Caki2 (cell line): ENCODE data around the gene RRAGC. TPM values are rescaled to one million over a fixed set of nuclear protein-coding genes. Genes with fewer than 3 reads are reported as not detected.

Source experiments
- DNase-seq: peaks from one replicate; pipeline ENCODE4 v3.0.0-alpha.2; 2015; ENCODE audit warnings: low read depth
- in situ Hi-C: cut with HindIII; loops from 2 replicates; pipeline ENCODE4 v1.10.0; 2016; ENCODE audit warnings: low sequenced_read_pairs, low pct_unique_long_range_greater_than_20kb, mixed read lengths
- total RNA-seq: library from RNA; depleted of rRNA; stranded (reverse); fragments of >200 nt; shearing (Covaris generic); gene quantifications from 2 replicates; pipeline ENCODE4 v1.2.3, GENCODE V29; 2014; ENCODE audit warnings: low replicate concordance; rRNA removed

The RRAGC gene
- total RNA-seq, 1 experiment from 2014 or later, result 24.2 TPM

DNA sequence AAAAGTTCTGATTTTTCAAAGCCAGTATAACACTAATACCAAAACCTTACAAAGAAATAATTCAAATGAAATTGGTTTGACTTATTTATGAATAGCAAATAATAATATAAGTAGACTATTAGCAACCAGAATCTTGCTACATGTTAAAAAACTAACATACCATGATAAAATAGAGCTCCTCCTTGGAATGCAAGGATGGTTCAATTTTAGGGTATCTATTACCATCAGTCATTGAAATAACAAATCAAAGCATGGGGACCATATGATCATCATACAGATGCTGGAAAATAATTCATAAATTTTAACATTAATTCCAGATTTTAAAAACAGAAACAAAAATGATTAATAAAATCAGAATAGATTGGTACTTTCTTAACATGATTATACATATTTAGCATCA, 66.3 kb downstream of the RRAGC start:
- in situ Hi-C loops, result no loop called here

DNA sequence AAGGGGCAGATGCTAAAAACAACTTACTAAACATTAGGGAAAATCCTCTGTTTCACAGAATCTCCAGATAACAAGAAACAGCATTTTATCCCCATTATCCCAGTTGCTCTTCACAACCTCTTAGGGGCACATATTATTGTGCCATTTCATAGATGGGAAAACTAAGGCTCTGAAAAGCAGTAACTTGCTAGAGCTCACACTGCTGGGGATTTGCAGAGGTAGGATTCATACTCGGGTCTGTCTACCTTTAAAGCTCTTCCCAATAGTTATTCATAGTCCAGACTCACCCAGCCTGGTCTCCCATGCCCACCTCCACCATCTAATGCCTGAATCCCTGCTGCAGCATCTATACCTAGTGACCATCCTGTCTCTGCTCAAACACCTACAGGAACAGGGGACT, 67.7 kb downstream of the RRAGC start:
- no peak for DNase-seq
- in situ Hi-C loops, result no loop called here

More for the DNA sequence above, 66.3 kb downstream of the RRAGC start:
- no peak for DNase-seq

DNA sequence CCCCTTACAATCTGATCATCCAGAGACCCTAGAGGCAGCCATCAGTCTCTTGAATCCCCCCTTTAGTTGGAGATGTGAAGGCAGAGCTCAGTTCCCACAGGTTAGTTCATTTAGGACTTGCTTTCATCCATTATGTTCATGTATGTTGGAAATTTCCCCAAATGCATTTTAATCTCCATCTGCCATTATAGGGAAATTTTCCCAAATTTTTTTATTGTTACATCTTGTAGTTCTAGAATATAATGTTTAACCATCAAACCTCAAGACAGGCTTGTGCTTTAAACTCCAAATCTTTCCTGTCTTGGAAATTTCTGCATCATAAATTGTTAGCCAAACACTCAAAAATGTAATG, 68.4 kb downstream of the RRAGC start:
- DNase-seq, result no peak
- in situ Hi-C loops, result no loop called here

DNA sequence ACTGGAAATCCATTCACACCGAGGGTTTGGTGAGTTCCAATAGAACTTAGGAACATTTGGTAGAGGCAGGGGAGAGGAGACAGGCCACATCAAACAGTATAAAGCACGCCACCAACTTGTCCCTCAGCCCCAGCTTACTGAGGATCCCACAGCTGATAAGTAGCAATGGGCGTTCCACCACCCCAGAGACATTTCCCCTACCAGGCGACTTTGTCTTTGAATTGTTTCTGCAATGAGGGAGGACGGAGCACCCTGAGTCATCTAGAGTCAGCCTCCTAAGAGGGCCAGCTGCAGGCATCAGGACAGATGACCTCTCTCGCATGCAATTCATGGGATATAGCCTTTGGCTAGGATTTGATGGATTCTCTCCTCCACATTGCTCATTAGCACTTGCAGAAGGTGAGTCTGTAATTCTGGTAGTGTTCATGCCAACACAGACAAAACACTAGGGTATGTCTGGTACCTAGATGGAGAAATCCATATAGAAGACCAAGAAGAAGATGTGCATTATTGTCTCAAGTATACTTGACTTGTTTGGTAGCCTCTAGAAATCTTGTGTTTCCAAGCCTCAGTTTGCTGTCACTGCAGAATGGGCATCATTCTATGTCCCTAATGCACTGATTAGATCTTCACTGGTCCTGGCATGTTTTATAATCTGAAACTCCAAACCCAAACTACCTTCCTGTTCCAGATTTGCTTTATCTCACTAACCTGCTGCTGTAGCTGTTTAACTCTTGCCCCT, 69.0 kb downstream of the RRAGC start:
- in situ Hi-C loops, result no loop called here
- DNase-seq, result no peak

- DNase-seq, result no peak
- in situ Hi-C loops, result no loop called here
Measured at GRCh38 chr1:38789498-38790169, 69.9 kb downstream of the RRAGC start.

DNA sequence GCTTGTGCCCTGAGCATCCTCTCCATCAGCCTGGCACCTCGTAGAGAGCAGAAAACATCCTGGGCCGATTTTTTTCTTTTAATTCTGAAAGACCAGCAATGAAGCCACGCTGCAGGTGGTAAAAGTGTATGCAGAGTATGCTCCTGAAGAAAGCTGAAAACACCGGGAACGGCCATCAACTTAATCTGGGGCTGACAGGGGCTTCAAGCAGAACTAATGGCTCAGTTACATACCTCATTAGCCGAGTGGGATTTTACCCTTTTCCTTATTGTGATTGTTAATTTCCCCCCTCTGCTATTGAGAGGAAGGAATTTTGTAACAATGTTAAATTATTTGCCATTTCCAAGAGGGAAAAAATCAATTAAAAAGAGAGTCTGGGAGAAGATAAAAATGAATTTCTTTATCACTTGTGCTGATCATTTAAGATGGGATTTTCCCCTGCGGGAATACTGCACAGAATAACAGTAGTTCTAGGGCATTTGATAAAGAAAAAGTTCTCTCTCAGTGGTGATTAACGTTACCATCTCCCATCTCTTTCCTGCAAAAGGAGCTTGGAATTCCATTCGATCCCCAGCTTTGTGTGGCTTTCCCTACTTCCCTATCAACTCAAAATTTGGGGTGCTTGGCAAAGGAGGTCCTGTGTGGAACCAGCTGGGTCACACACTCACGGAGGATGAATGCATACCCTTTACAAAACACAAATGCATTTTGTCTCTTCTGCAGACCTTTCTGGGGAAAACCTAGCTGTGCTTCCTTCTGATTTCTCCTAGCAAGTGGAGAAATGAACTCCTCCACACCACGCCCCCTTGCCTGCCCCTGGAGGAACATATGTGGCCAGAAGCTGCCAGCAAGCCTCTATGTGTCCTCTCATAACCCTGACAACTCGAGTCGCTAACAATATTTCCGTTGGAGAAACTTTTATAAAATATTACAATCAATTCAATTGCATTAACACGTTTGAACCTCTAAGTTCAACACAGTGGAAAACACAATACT, 70.9 kb downstream of the RRAGC start:
- in situ Hi-C loops, result no loop called here
- DNase-seq, result no peak

Other genes with a start within 250 kb of the RRAGC start
- gene MYCBP, start 13.6 kb upstream of the RRAGC start, total RNA-seq, result 13.9 and 27.5 TPM in 2 replicates
- not detected in 2 replicates for gene GJA9, start 21.8 kb upstream of the RRAGC start, total RNA-seq
- gene RHBDL2, start 82.1 kb upstream of the RRAGC start, total RNA-seq, result 1.2 and 2.7 TPM in 2 replicates
- gene AKIRIN1, start 131.5 kb upstream of the RRAGC start, total RNA-seq, result 8.5 and 38.0 TPM in 2 replicates
- gene NDUFS5, start 166.6 kb upstream of the RRAGC start, total RNA-seq, result 693 and 857 TPM in 2 replicates